A549 (cell line): ENCODE data around the gene FOXO6. TPM values are rescaled to one million over a fixed set of nuclear protein-coding genes. Genes with fewer than 3 reads are reported as not detected.

ENCODE experiments used
- ATAC-seq, 2 experiments: fragments of 200-7000 bp in 1 of 2; fragments of >200 bp in 1 of 2; cut with Nextera tagmentation in 1 of 2; cut with Tn5 transposase in 1 of 2; 3 replicates each; pipeline versions ENCODE4 v1.8.0 to v1.9.1; 2018 to 2020; ENCODE audit warnings: mild to moderate bottlenecking in 1 of 2, moderate library complexity in 1 of 2
- CTCF ChIA-PET: fragments of 300-600 bp; sonication (Branson Sonifier 250); formaldehyde crosslinking; extraction: SDS; loops from one replicate; lab custom pipeline; 2021; ENCODE audit warnings: antibody characterized with exemption, inconsistent platforms; lab: Yijun Ruan, JAX
- POLR2A ChIA-PET: fragments of 350-600 bp; formaldehyde crosslinking; extraction: SDS; loops from one replicate; lab custom pipeline; 2021; ENCODE audit warnings: antibody characterized with exemption, inconsistent platforms; lab: Yijun Ruan, JAX
- DNase-seq, 2 experiments: peaks; one replicate each; pipeline versions ENCODE4 v3.0.0 to v3.0.0-alpha.2; 2011 to 2016; ENCODE audit warnings: low read depth in 1 of 2, low spot score in 1 of 2
- FAIRE-seq: peaks from 2 replicates; lab custom pipeline; 2011; peaks lifted over from hg19 to GRCh38; lab: Jason Lieb, UNC
- H3K27ac ChIP-seq, 2 experiments: fragments of >200 bp; sonication (Bioruptor Twin); formaldehyde crosslinking; 3 replicates each; pipeline ENCODE4 v1.5.1; 2016 to 2017
- H3K4me1 ChIP-seq: fragments of >200 bp; sonication (Bioruptor Twin); formaldehyde crosslinking; 3 replicates; pipeline ENCODE4 v1.6.1; 2016
- H3K4me2 ChIP-seq: fragments of >200 bp; sonication (Bioruptor Twin); formaldehyde crosslinking; 3 replicates; pipeline ENCODE4 v1.6.1; 2016
- H3K4me3 ChIP-seq: fragments of >200 bp; sonication (Bioruptor Twin); formaldehyde crosslinking; 3 replicates; pipeline ENCODE4 v1.5.1; 2016
- H3K9me3 ChIP-seq: fragments of >200 bp; sonication (Bioruptor Twin); formaldehyde crosslinking; 3 replicates; pipeline ENCODE4 v1.6.1; 2016
- CHD4 ChIP-seq: fragments of 200-600 bp; sonication (generic); IDR thresholded peaks from 2 replicates; pipeline ENCODE4 v1.6.1; 2016; ENCODE audit warnings: antibody characterized with exemption, mild to moderate bottlenecking, borderline replicate concordance
- E2F6 ChIP-seq: IDR thresholded peaks from 2 replicates; pipeline ENCODE4 v1.6.1; 2012; ENCODE audit warnings: low read depth, borderline replicate concordance
- EHF ChIP-seq: fragments of 250-450 bp; sonication (Bioruptor Pico); IDR thresholded peaks from 2 replicates; pipeline ENCODE4 v1.5.0; 2020; ENCODE audit warnings: mild to moderate bottlenecking
- FOSL2 ChIP-seq, 2 experiments: fragments of 450-650 bp in 1 of 2; fragments of >200 bp in 1 of 2; sonication (Bioruptor Twin) in 1 of 2; formaldehyde crosslinking; IDR thresholded peaks; 2 replicates each; pipeline versions ENCODE4 v1.5.0 to v1.6.1; 2016 to 2020; ENCODE audit warnings: mild to moderate bottlenecking in 1 of 2, moderate library complexity in 1 of 2
- FOXS1 ChIP-seq: fragments of 250-450 bp; sonication (Bioruptor Pico); IDR thresholded peaks from 2 replicates; pipeline ENCODE4 v1.5.0; 2020; ENCODE audit warnings: mild to moderate bottlenecking, moderate library complexity
- HEYL ChIP-seq: fragments of 250-450 bp; sonication (Bioruptor Pico); IDR thresholded peaks from 2 replicates; pipeline ENCODE4 v1.8.0; 2021; ENCODE audit warnings: mild to moderate bottlenecking, moderate library complexity
- HOXA7 ChIP-seq: fragments of 250-450 bp; sonication (Bioruptor Pico); IDR thresholded peaks from 2 replicates; pipeline ENCODE4 v1.5.0; 2020; ENCODE audit warnings: mild to moderate bottlenecking, moderate library complexity
- HOXB13 ChIP-seq: fragments of 250-450 bp; sonication (Bioruptor Pico); IDR thresholded peaks from 2 replicates; pipeline ENCODE4 v1.5.0; 2020; ENCODE audit warnings: low read depth, mild to moderate bottlenecking, moderate library complexity
- HOXB5 ChIP-seq: fragments of 250-450 bp; sonication (Bioruptor Pico); IDR thresholded peaks from 2 replicates; pipeline ENCODE4 v1.5.0; 2020; ENCODE audit warnings: mild to moderate bottlenecking, moderate library complexity
- JUN ChIP-seq, 2 experiments: fragments of >200 bp; sonication (Bioruptor Twin); formaldehyde crosslinking; IDR thresholded peaks; 2 replicates in 1 of 2; 3 replicates in 1 of 2; pipeline ENCODE4 v1.6.1; 2016 to 2017
- JUNB ChIP-seq: fragments of >200 bp; sonication (Bioruptor Twin); formaldehyde crosslinking; IDR thresholded peaks from 2 replicates; pipeline ENCODE4 v1.6.1; 2016
- KDM1A ChIP-seq: fragments of 200-600 bp; sonication (generic); IDR thresholded peaks from 2 replicates; pipeline ENCODE4 v1.6.1; 2016; ENCODE audit warnings: low read depth, mild to moderate bottlenecking
- KDM5A ChIP-seq: fragments of 200-600 bp; sonication (generic); IDR thresholded peaks from 2 replicates; pipeline ENCODE4 v1.6.1; 2016; ENCODE audit warnings: antibody characterized with exemption, mild to moderate bottlenecking
- MAZ ChIP-seq: fragments of 150-350 bp; IDR thresholded peaks from 2 replicates; pipeline ENCODE4 v1.6.1; 2014; ENCODE audit warnings: antibody characterized with exemption, low read depth, low read length, borderline replicate concordance
- NFE2L2 ChIP-seq: fragments of 150-350 bp; conservative IDR thresholded peaks from 2 replicates; pipeline ENCODE4 v1.6.1; 2014; ENCODE audit warnings: low read length
- NR3C1 ChIP-seq: fragments of >200 bp; sonication (Bioruptor Twin); formaldehyde crosslinking; IDR thresholded peaks from 3 replicates; pipeline ENCODE4 v1.6.1; 2017
- POLR2A ChIP-seq: IDR thresholded peaks from 2 replicates; pipeline ENCODE4 v1.6.1; 2012; ENCODE audit warnings: mild to moderate bottlenecking, low read length
- WGBS: methylation state at CpG from one replicate; pipeline ENCODE4 v1.1.6; 2017; ENCODE audit errors: missing lambda C conversion rate; 5-methylcytosine and 5-hydroxymethylcytosine counted together
- polyA plus RNA-seq, 4 experiments: library from polyadenylated mRNA; depleted of rRNA in 3 of 4; stranded (reverse); fragments of >200 nt; fragmentation: RNase III in 1 of 4; extraction: RNeasy Plus Mini Kit Qiagen cat#74134 plus additional on column Dnase treatment in 1 of 4; gene quantifications; 2 replicates in 3 of 4; 3 replicates in 1 of 4; pipeline ENCODE4 v1.2.3, GENCODE V29; 2011 to 2017

The FOXO6 gene
- polyA plus RNA-seq, 2 of the 4 experiments (the other 2 are of a cell fraction) = 0.10 to 0.25 TPM

GRCh38 chr1:41427916-41428737 is 66.9 kb downstream of the FOXO6 start:
- CTCF ChIA-PET = interaction anchor here (8.5 kb wide), 1 partner anchor 9 kb away, joined by 107 read pairs; no protein-coding TSS in a partner anchor
- Histone ChIP-seq H3K27ac (no peak overlapping the region), H3K4me2 (no peak overlapping the region)
- TF ChIP-seq CHD4 = no peak
- no peak for TF ChIP-seq FOSL2 (IDR thresholded peaks at IDR 0.05)
- TF ChIP-seq FOSL2 (CRISPR knock-in tag; IDR thresholded peaks at IDR 0.05) = no peak
- TF ChIP-seq NFE2L2 = no peak
- no peak for TF ChIP-seq HOXB5 (CRISPR knock-in tag)
- no peak for TF ChIP-seq NR3C1
- no peak for TF ChIP-seq MAZ
- TF ChIP-seq KDM1A = no peak
- TF ChIP-seq HEYL (CRISPR knock-in tag) = no peak
- no peak for TF ChIP-seq JUNB
- TF ChIP-seq, all 56 proteins: peak for 0
- no peak for DNase-seq
- Histone ChIP-seq H3K4me3 (no peak overlapping the region), H3K4me1 (peaks cover 15% of the 10 kb centered on the region), H3K9me3 (no peaks in the 10 kb centered on the region)
- ATAC-seq = no peak
- no peak for FAIRE-seq
- POLR2A ChIA-PET = no interaction called here
- WGBS = 89% methylated on average over 11 of the region's 11 CpGs

- no peak for ATAC-seq
- Histone ChIP-seq H3K4me3 (no peak overlapping the region), H3K4me2 (no peak overlapping the region), H3K4me1 (peaks cover 23% of the 10 kb centered on the region), H3K27ac (no peak overlapping the region), H3K9me3 (no peaks in the 10 kb centered on the region)
- no peak for DNase-seq
- TF ChIP-seq POLR2A (no peak), E2F6 (no peak), FOSL2 (IDR thresholded peaks at IDR 0.05) (no peak), FOSL2 (CRISPR knock-in tag; IDR thresholded peaks at IDR 0.05) (no peak), KDM5A (no peak), JUN (IDR thresholded peaks at IDR 0.05) (no peak), FOXS1 (CRISPR knock-in tag) (no peak), HOXA7 (no peak), KDM1A (no peak)
- 74% methylated on average over 13 of the region's 16 CpGs for WGBS
- ChIA-PET POLR2A (no interaction called here), CTCF (interaction anchor here (8.5 kb wide), 1 partner anchor 10 kb away, joined by 107 read pairs; no protein-coding TSS in a partner anchor)
- no peak for FAIRE-seq
These were observed 67.8 kb downstream of the FOXO6 start for GRCh38 chr1:41428738-41429640.

- DNase-seq (no peak), ATAC-seq (no peak), FAIRE-seq (no peak)
- TF ChIP-seq HOXB13 (CRISPR knock-in tag) = no peak
- H3K9me3 ChIP-seq = no peaks in the 10 kb centered on the region
- H3K4me1 ChIP-seq = peaks cover 23% of the 10 kb centered on the region
- WGBS = 78% methylated on average over 5 of the region's 5 CpGs
- no peak overlapping the region for H3K4me2 ChIP-seq
- ChIA-PET POLR2A (no interaction called here), CTCF (interaction anchor here (2.3 to 8.5 kb wide), 2 partner anchors 10 to 146 kb away, joined by 9 to 107 read pairs; no protein-coding TSS in a partner anchor)
- no peak overlapping the region for H3K4me3 ChIP-seq
- no peak overlapping the region for H3K27ac ChIP-seq
These were observed 68.4 kb downstream of the FOXO6 start for GRCh38 chr1:41429641-41430035.

- CTCF ChIA-PET = interaction anchor here (2.3 to 8.5 kb wide), 2 partner anchors 11 to 147 kb away, joined by 9 to 107 read pairs; no protein-coding TSS in a partner anchor
- no peak overlapping the region for H3K4me3 ChIP-seq
These were observed 68.8 kb downstream of the FOXO6 start for GRCh38 chr1:41430069-41430468.

More at GRCh38 chr1:41430069-41430468, 68.8 kb downstream of the FOXO6 start:
- Histone ChIP-seq H3K9me3 (no peaks in the 10 kb centered on the region), H3K4me1 (peaks cover 23% of the 10 kb centered on the region)
- no peak for TF ChIP-seq EHF (CRISPR knock-in tag)
- TF ChIP-seq, all 56 proteins: peak for 0
- Histone ChIP-seq H3K27ac (no peak overlapping the region), H3K4me2 (no peak overlapping the region)
- FAIRE-seq (no peak), DNase-seq (no peak), ATAC-seq (no peak)
- POLR2A ChIA-PET = no interaction called here
- 81% methylated on average over 4 of the region's 4 CpGs for WGBS
